ENCODE data around the gene GPX7. TPM values are rescaled to one million over a fixed set of nuclear protein-coding genes. Genes with fewer than 3 reads are reported as not detected.

GPX7 gene
- total RNA-seq, 1 donor from 2014 or later, result 20.9 TPM

DNA sequence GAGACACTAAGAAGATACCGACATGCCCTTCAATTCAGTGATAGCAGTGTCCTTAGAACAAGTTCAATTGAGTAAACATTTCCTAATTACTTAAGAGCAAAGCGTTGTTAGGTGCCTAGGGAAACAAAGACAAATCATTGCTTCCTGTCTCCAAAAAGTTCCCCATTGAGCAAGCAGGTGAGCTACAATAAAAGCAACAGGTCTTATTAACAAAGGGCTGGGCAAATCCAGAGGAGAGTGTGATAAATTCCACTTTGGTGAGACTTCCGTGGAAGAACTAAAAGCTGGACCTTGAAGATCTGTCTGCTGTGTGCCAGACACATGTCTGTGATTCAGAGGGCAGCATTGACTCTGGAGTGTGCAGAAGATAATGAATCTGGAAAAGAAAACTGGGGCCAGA, 47.4 kb upstream of the GPX7 start:
- Mint-ChIP-seq H3K36me3 (ENCODE audit: low read depth) (peaks cover 2% of the 10 kb centered on the region), H3K27ac (peak overlapping the region; percentile 83), H3K9me3 (no peaks in the 10 kb centered on the region), H3K27me3 (no peaks in the 10 kb centered on the region), H3K4me1 (peaks cover 23% of the 10 kb centered on the region), H3K4me3 (no peak overlapping the region)
- ATAC-seq (ENCODE audit: low read depth), result no peak
- POLR2A ChIA-PET, result interaction anchor here (1.4 to 3.0 kb wide), 3 partner anchors 23 to 102 kb away, joined by 3 to 163 read pairs (median 71); partner anchors contain the start of gene SHISAL2A
- no peak for DNase-seq
- CTCF ChIA-PET, result no interaction called here
- intact Hi-C loops (cut with micrococcal nuclease), result loop anchor here (10.0 kb wide), 3 partner anchors 190 to 770 kb away; partner anchors contain the start of genes BTF3L4, CC2D1B, LRP8 and TXNDC12
- TF ChIP-seq, protein P1, sequence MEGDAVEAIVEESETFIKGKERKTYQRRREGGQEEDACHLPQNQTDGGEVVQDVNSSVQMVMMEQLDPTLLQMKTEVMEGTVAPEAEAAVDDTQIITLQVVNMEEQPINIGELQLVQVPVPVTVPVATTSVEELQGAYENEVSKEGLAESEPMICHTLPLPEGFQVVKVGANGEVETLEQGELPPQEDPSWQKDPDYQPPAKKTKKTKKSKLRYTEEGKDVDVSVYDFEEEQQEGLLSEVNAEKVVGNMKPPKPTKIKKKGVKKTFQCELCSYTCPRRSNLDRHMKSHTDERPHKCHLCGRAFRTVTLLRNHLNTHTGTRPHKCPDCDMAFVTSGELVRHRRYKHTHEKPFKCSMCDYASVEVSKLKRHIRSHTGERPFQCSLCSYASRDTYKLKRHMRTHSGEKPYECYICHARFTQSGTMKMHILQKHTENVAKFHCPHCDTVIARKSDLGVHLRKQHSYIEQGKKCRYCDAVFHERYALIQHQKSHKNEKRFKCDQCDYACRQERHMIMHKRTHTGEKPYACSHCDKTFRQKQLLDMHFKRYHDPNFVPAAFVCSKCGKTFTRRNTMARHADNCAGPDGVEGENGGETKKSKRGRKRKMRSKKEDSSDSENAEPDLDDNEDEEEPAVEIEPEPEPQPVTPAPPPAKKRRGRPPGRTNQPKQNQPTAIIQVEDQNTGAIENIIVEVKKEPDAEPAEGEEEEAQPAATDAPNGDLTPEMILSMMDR (IDR thresholded peaks at IDR 0.05), result no peak

DNA sequence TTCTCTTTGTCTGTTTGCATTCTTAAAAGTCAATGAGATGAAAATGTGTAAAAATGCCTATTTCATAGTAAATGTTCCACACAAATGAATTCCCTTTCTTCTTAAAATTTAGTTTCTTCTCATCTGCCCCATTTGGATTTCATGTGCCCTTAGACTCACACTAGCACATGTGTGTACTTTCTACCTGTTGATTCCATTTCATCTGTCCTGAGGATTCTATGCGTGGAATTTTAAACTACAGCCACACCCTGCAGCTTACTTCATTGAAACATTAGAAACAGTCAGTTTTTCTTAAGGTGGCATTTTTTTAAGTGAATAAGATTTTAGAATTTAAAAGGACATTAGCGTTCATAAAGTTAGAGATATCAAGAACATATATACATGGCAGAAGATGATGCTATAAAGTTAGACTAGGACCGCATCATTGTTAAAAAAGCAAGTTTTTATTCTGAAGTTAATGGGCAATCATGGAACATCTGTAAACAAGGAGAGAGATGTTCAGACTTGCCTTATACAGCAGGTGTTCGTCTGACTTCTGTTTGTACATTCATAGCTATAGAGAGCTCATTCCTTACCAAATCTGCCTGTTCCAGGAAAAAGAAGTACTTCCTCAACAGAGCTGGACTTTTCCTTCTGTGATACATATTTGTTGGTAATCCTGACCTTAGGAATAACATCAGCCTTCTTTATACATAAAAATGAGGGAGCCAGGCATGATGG, 45.4 kb upstream of the GPX7 start:
- Mint-ChIP-seq H3K4me1 (peaks cover 11% of the 10 kb centered on the region), H3K9me3 (no peaks in the 10 kb centered on the region), H3K36me3 (ENCODE audit: low read depth) (peaks cover 2% of the 10 kb centered on the region), H3K27ac (no peak overlapping the region), H3K4me3 (no peak overlapping the region), H3K27me3 (no peaks in the 10 kb centered on the region)
- intact Hi-C loops (cut with micrococcal nuclease), result loop anchor here (10.0 kb wide), 3 partner anchors 192 to 768 kb away; partner anchors contain the start of genes BTF3L4, CC2D1B, LRP8 and TXNDC12
- ChIA-PET POLR2A (interaction anchor here (0.6 to 1.3 kb wide), 6 partner anchors 12 to 184 kb away, joined by 3 to 6 read pairs (median 3); no protein-coding TSS in a partner anchor), CTCF (no interaction called here)
- TF ChIP-seq, protein P1 (IDR thresholded peaks at IDR 0.05), result no peak
- ATAC-seq (ENCODE audit: low read depth) (no peak), DNase-seq (no peak)

DNA sequence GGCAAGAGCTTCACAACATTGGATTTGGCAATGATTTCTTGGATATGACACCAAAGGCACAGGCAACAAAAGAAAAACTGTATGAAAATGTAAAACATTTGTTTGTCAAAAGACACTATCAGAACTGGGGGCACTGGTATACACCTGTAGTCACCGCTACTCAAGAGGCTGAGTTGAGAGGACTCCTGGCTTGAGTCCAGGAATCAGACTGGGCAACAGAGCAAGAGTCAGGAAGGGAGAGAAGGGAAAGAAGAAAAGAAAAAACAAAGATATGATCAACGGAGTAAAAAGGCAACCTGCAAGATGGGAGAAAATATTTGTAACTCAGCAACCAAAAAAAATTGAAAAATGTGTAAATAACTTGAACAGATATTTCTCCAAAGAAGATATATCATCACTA, 43.2 kb upstream of the GPX7 start:
- no peak for DNase-seq
- Mint-ChIP-seq H3K36me3 (ENCODE audit: low read depth) (no peaks in the 10 kb centered on the region), H3K9me3 (no peaks in the 10 kb centered on the region), H3K4me1 (peaks cover 10% of the 10 kb centered on the region), H3K27me3 (no peaks in the 10 kb centered on the region), H3K27ac (no peak overlapping the region), H3K4me3 (no peak overlapping the region)
- intact Hi-C loops (cut with micrococcal nuclease), result loop anchor here (10.0 kb wide), 3 partner anchors 194 to 766 kb away; partner anchors contain the start of genes BTF3L4, CC2D1B, LRP8 and TXNDC12
- ATAC-seq (ENCODE audit: low read depth), result no peak
- TF ChIP-seq, protein P1 (IDR thresholded peaks at IDR 0.05), result no peak
- ChIA-PET CTCF (no interaction called here), POLR2A (interaction anchor here (0.7 kb wide), 1 partner anchor 85 kb away, joined by 4 read pairs; no protein-coding TSS in a partner anchor)

DNA sequence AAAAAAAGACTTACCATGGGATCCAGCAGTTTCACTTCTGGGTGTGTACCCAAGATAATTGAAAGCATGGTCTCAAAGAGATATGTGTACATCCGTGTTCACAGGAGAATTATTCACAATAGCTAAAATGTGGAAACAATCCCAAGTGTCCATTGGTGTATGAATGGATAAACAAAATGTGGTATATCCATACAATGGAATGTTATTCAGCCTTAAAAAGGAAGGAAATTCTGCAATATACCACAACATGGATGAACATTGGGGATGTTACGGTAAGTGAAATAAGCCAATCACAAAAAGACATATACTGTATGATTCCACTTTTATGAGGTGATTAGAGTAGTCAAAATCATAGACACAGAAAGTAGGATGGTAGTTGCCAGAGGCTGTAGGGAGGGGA, 42.3 kb upstream of the GPX7 start:
- POLR2A ChIA-PET, result interaction anchor here (0.7 kb wide), 1 partner anchor 84 kb away, joined by 4 read pairs; no protein-coding TSS in a partner anchor
- DNase-seq (no peak), ATAC-seq (ENCODE audit: low read depth) (no peak)
- peaks cover under 1% of the 10 kb centered on the region for H3K4me1 Mint-ChIP-seq
- H3K27ac Mint-ChIP-seq, result no peak overlapping the region
- no peak overlapping the region for H3K4me3 Mint-ChIP-seq
- intact Hi-C loops (cut with micrococcal nuclease), result loop anchor here (10.0 kb wide), 3 partner anchors 195 to 765 kb away; partner anchors contain the start of genes BTF3L4, CC2D1B, LRP8 and TXNDC12
- H3K36me3 Mint-ChIP-seq (ENCODE audit: low read depth), result no peaks in the 10 kb centered on the region
- no peaks in the 10 kb centered on the region for H3K27me3 Mint-ChIP-seq
- no peaks in the 10 kb centered on the region for H3K9me3 Mint-ChIP-seq
- CTCF ChIA-PET, result no interaction called here
- TF ChIP-seq, protein P1 (IDR thresholded peaks at IDR 0.05), result no peak

DNA sequence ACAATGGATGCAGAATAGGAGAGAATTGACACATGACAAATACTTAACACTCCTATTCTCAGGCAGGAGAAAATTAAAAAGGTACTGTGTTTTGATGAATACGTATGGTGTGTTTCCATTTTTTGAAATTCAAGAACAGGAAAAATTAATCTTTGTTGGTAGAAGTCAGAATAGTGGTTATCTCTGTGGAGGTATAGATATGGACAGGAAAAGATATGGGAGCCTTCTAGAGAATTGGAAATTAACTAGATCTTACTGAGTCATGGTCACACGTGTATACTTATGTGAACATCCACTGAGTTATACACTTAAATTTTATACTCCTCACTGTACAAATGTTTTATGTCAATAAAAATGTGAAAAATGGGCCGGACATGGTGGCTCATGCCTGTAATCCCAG, 39.4 kb upstream of the GPX7 start:
- intact Hi-C loops (cut with micrococcal nuclease), result no loop called here
- Mint-ChIP-seq H3K27me3 (no peaks in the 10 kb centered on the region), H3K4me3 (no peak overlapping the region), H3K4me1 (peaks cover 1% of the 10 kb centered on the region), H3K36me3 (ENCODE audit: low read depth) (no peaks in the 10 kb centered on the region), H3K9me3 (no peaks in the 10 kb centered on the region), H3K27ac (no peak overlapping the region)
- DNase-seq (no peak), ATAC-seq (ENCODE audit: low read depth) (no peak)
- ChIA-PET POLR2A (interaction anchor here (0.6 kb wide), 1 partner anchor 10 kb away, joined by 4 read pairs; the partner anchor contains the start of gene TUT4), CTCF (no interaction called here)
- TF ChIP-seq, protein P1 (IDR thresholded peaks at IDR 0.05), result no peak

Data from activated B cell treated with CpG ODN at 0.5 μM for 24 hours (primary cell).